K562 (cell line): Measurements from ENCODE around the gene SELENOO.

Experiments
- RFX7 ChIP-seq: fragments of 250-450 bp; sonication (Bioruptor Pico); IDR thresholded peaks from 2 replicates; pipeline ENCODE4 v1.5.1; 2021; ENCODE audit warnings: mild to moderate bottlenecking
- SIN3A ChIP-seq, 2 experiments: fragments of 150-350 bp in 1 of 2; IDR thresholded peaks; 2 replicates each; pipeline ENCODE4 v1.6.1; 2011 to 2016; ENCODE audit warnings: borderline replicate concordance in 2 of 2, low read depth in 2 of 2, low read length in 2 of 2, mild to moderate bottlenecking in 2 of 2, moderate library complexity in 2 of 2; ENCODE audit not compliant: control insufficient read depth in 1 of 2
- SREBF1 ChIP-seq: fragments of 150-350 bp; IDR thresholded peaks from 2 replicates; pipeline ENCODE4 v1.6.1; 2014; ENCODE audit warnings: antibody characterized with exemption, low read depth, low read length, borderline replicate concordance
- ZBTB40 ChIP-seq, 2 experiments: fragments of 450-650 bp in 1 of 2; sonication (generic) in 1 of 2; formaldehyde crosslinking in 1 of 2; IDR thresholded peaks; 2 replicates each; pipeline versions ENCODE4 v1.7.1 to v1.9.0; 2016 to 2022; ENCODE audit warnings: inconsistent platforms in 1 of 2, mild to moderate bottlenecking in 1 of 2, missing genetic modification reagents in 1 of 2
- ZNF398 ChIP-seq: fragments of 250-450 bp; sonication (Bioruptor Pico); IDR thresholded peaks from 2 replicates; pipeline ENCODE4 v1.8.0; 2021; ENCODE audit warnings: moderate library complexity, mild to moderate bottlenecking, inconsistent platforms

- TF ChIP-seq ZBTB40 (IDR thresholded peaks at IDR 0.05) (no peak), ZBTB40 (CRISPR knock-in tag; IDR thresholded peaks at IDR 0.05) (no peak), SIN3A (IDR thresholded peaks at IDR 0.05; ENCODE audit: borderline replicate concordance in 2 of 2, control insufficient read depth in 1 of 2, low read depth in 2 of 2, low read length in 2 of 2) (no peak), ZNF398 (CRISPR knock-in tag) (no peak), RFX7 (no peak), SREBF1 (no peak)
These were observed 7.7 kb downstream of the SELENOO start for GRCh38 chr22:50208430-50208938.
